CD1c-positive myeloid dendritic cell (primary cell): ENCODE data around the gene NHSL1.

Experiments
- DNase-seq: peaks from one replicate; pipeline ENCODE4 v3.0.0-alpha.2; 2016; ENCODE audit errors: extremely low spot score

NHSL1 gene

DNA sequence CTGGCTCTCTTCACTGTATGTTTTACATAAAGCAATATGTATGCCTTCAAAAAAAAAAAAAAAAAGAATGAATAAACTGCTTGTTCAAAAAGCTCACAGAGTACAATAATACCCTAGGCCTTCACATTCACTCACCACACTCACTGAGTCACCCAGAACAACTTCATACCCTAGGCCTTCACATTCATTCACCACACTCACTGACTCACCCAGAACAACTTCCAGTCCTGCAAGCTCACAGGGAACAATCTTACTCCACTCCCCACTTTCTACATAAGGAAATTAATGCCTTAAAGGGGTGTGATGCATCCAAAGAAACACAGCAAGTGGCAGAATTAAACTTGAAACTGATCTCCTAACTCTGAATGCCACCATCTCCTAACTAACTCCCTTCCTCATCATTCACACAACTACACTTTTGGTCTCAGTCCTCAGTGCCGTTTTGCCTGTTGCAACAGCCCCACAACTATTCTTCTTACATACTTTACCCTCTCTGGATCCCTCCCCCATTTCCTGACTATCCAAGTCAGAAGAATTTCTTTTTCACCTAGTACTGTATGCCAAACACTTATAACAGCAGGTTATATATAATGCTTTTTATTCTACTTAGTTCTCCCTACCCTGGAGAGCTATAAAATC is 34.2 kb downstream of the NHSL1 start:
- DNase-seq = no peak

DNA sequence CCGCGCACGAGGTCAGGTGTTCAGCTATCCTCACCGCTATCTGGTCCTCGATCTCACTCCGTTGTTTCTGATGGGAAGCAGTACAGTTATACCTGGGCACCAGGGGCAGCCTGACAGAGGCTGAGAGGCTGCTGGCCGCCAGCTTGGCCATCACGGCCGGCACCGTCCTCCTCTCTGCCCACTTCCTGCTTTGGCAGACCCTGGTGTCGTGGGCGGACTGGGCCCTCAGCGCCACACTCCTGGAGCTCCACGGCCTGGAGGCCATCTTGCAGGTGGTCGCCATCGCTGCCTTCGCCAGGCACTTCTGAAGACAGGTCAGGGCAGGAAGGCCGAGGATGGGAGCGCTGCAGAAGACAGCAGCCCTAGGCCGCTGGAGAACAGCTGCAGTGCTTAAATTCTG is 35.2 kb downstream of the NHSL1 start:
- DNase-seq = no peak

DNA sequence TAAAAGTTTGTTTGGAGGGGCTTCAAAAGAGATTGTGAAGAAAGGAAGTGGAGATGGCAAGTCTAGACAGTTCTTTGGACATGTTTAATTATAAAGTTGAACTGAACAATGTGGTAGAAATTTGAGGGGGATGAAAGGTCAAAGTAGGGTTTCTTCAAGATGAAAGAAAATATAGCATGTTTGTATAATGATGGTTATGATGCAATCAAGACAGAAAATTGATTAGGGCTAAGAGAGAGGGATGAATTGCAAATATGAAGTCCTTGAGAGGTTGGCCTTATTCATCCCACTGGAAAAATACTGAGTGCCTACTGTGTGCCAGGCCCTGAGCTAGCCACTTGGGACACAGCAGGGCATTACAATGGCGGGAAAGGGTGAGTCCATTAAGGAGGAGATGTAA is 37.6 kb downstream of the NHSL1 start:
- DNase-seq = no peak

DNA sequence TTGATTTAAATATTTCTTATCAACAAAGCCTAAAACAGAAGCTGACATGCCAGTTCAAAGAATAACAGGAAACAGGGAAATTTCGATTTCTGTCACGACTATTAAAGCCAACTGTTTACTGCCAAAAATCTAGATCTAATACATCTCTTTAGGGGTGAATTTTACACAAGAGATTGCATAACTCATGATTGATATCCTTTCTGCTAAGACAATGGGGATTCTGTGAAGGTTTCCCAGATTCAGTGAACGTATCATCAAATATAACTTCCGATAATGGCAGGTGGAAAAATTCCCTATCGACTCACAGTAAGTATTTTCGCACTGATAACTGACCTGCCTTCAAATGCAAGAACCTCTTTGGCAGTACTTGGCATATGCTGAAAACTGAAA is 42.9 kb downstream of the NHSL1 start:
- no peak for DNase-seq

- DNase-seq = peak; percentile 26
Measured at GRCh38 chr6:138455746-138456400, 43.4 kb downstream of the NHSL1 start.

DNA sequence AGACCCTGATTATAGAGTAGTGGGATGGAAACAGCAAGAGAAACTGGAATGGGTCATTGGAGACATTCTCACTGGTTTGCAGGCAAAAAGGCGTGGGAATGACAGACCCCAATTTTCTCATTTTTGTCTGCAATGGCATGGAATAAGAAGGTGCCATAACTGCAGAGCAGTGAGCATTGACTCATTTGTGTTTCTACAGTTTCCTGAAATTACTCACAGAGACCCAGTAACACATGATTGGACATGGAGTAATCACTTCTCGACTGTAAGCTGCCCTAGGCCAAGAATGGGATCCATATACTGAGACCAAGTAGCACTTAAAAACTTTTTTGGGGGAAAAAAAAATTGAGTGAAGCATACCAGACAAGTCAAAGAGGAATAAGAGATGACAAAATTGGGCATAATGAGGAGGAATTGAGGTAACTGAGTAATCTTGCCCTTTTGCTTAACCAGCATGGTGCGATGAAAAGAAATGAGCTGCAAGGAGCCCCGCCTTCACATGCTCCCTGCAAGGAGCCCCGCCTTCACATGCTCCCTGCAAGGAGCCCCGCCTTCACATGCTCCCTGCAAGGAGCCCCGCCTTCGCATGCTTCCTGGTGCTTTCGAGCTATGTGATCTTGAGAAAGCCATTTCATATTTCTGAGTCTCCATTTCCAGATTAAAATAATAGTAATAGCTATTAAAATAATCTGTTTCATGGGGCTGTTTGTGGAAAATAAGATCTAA is 44.1 kb downstream of the NHSL1 start:
- DNase-seq = no peak

- DNase-seq = no peak
Measured at GRCh38 chr6:138451043-138451442, 48.3 kb downstream of the NHSL1 start.

DNA sequence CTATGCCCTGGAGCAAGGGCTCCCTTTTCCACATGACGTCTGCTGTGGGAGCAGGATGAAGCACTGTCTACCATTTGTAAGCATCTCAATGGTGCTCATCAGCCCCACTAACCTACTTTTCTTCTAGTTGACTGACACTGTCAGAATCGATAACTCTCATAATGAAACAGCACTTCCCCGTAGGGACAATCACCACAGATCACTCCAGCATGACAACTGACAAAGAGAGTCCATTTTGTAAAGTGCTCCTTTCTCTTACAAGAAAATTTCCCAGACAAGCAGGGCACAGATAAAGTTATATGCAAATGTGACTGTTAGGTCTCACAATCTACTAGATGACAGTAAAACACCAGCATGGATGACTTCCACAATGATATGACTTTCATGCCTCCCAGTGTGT is 48.8 kb downstream of the NHSL1 start:
- no peak for DNase-seq

- DNase-seq = no peak
Measured at GRCh38 chr6:138446821-138447220, 52.5 kb downstream of the NHSL1 start.

- no peak for DNase-seq
Measured at GRCh38 chr6:138443979-138444378, 55.3 kb downstream of the NHSL1 start.

GRCh38 chr6:138442663-138443062 is 56.6 kb downstream of the NHSL1 start:
- DNase-seq = no peak

DNA sequence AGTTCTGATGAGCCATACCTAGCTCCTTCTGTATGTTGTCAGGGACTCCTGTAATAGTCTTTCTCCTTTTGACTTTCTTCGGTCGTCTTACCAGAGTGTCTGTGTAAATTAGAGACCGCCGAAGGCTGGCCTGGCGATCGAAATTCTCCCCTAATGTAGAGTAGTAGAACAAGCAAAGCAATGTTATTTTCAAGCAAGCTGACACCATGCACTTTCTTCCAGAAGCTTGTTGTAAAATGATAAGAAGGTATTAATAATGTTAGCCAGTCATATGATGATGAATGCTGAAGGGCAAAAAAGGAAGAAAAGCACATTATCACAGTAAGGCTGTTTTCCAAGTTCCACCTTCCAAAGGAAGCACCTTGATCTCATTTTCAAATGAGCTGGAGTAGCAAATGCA is 57.3 kb downstream of the NHSL1 start:
- DNase-seq = no peak

DNA sequence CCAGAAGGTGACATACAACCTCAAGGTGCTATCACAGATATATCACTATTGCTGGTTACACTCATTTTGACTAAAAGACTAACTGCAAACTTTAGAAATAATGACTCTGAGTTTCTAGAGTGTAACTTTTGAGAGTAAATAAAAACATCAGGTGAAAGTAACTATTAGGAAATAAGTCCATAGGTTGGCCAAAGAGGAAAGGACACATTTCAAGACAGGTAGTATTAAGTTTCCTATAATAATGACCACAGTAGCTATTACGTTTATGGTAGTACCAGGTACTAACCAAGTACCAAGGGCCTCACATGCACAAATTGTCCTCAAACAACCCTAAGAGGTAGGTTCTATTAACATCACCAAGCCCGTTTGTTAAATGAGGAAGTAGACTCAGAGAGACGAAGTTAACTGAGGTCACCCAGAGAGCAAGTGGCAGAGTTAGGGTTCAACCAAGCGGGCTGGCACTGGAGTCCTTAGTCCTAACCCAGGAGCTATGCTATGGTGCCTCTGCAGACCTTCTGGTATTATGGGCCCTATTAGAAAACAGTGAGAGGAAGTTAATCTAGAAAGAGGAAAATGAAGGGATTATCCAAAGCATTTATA is 58.4 kb downstream of the NHSL1 start:
- DNase-seq = peak; percentile 29

DNA sequence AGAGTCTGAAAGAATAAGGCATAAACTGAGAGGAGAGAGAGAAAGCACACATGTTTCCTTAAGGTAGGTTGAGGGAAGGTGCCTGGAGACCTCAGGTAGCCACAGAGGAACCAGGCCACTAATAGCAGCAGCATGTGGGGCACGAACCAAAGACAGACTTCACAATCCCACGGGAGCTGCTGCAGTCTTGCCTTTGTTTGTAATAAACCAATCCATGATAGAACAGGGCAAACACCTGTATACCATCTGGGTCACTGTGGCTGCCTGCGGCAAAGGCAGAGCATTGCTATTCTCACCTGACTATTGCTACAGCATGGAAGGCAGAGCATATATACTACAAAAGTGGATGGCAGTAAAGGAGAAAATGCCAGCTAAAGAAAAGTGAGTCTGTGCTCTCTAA is 59.0 kb downstream of the NHSL1 start:
- no peak for DNase-seq

GRCh38 chr6:138439546-138439945 is 59.7 kb downstream of the NHSL1 start:
- DNase-seq = no peak

DNA sequence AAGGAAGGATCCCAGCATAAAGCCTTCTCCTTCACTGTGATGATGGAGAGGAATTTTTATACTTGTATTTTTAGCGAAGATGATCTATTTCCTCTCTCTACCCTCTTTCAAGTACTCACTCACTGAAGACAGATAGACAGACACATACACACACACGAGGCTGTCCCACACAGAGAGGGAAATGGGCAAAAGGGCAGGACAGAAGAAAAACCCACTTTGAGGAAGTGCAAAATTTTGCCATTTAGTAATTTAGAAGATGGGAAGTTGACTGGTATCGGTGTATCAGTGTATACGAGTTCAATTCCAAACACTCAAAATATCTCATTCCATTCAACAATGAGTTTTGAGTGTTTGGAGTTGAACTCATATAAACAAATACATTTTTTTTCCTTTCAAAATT is 64.4 kb downstream of the NHSL1 start:
- DNase-seq = peak; percentile 75

- no peak for DNase-seq
Measured at GRCh38 chr6:138434096-138434495, 65.2 kb downstream of the NHSL1 start.

GRCh38 chr6:138432063-138432356 is 67.3 kb downstream of the NHSL1 start:
- no peak for DNase-seq

DNA sequence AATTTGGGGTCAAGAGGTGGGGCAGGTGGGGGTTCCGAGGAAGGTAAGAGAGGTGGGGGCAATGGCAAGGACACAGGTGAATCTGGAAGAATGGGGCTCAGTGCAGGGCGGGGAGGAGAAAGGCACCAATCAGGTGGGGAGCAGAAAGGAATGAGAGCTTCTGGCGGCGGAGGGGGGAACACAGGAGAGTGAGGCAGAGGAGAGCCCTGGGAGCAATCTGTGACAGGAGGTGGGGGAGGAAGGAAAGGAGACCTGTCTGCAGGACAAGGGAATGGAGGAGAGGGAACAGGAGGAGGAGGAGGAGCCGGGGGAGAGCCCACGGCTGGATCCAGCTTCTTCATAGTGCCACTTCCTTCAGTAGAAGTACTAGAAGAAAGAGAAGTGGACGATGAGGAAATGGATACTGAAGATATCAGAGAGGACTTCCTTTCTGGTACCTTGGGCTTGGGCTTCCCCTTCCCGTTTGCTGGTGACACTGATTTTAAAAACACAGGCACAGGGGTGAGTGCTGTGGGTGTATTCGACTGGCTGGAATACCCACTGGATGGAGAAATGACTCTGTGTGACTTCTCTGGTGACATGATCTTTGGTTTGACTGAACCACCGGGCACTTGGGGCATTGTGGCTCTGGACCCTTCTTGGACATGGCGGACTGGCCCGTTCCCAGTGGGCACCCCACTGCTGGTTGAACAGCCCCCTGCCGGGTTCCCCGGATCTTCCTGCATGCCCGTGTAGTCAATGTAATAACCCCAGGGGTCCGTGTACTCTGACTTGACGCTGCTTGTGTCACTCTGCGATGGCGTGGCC is 67.8 kb downstream of the NHSL1 start:
- peak; percentile 87 for DNase-seq

DNA sequence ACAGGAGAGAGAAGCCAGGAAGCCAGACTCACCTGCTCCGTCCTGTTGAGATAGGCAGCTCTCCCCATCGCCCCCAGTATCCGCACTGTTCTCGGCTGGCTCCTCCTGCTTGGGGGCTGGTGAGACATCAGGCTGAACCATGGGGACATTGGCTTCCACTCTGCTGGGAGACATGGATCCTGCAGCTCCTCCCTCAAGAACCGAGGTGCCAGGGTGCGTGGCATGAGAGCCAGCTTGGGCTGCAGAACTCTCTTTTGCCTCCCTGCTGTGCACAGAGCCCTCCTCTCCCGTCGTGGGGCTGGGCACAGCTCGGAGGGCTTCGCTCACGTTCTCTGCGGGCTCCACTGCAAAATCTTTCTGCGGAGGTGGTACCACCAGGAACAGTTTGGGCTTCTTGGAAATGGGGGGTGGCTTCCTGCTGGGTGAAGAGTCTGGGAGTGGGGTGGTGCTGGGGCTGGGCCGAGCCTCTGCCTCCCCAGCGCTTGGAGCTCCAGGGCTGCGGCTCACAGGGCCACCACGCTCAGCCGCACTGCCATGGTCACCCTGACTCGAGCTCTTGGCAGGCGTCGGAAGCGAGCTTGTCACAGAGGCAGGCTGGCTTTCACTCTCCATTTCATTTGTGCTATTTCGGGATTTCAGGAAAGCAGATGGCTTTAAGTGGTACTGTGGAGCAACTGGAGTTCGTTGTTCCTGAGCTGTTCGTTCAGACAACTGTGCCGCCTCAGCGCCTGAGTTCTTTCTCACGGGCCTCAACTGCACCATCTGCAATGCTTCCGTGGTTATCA is 68.7 kb downstream of the NHSL1 start:
- no peak for DNase-seq

DNA sequence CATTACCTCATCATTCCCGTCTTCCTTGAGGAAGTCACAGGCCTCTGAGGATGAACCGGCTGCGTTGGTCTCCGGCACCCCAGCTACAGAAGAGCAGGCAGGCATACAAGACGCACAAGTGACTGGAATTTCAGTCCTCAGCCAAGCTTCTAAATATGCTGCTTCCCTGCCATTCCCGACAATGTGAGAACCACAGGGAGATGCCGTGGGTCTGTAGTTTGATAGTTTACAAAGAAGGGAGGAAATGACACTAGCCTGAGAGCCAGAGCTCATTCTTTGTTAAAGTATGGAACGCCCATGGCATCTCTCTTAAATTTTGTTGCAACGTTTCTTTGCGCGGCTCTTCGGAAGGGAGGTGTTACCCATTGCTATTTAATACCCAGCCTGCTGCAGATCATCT is 69.5 kb downstream of the NHSL1 start:
- DNase-seq = no peak
